Measurements from ENCODE around the gene SMIM15. TPM values are rescaled to one million over a fixed set of nuclear protein-coding genes. Genes with fewer than 3 reads are reported as not detected.

The SMIM15 gene
- total RNA-seq, 6 experiments from 2014 or later: 22.8 to 44.8 (median 29.4) TPM

DNA sequence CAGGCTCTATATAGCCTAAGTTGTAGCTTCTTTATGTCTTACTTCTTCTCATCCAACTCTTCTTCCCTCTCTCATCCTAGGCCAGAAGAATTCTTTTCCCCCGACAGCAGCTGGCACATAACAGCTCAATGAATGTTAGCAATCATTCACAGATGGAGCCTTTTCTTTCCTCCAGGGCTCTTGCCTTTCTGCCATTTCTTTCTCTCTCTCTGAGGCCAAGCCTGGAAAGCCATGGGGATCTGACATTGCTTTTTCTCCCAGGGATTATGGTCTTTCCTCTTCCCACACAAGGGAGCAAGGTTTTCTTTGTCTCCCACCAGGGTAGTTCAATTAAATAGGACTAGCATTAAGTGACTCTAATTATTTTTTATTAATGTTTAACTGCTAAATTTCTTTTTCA, 20.5 kb downstream of the SMIM15 start:
- intact Hi-C loops (cut with DNase I): no loop called here
- Histone ChIP-seq H3K36me3 (no peaks in the 10 kb centered on the region), H3K4me3 (no peak overlapping the region), H3K4me1 (no peaks in the 10 kb centered on the region), H3K27me3 (no peaks in the 10 kb centered on the region), H3K9me3 (no peaks in the 10 kb centered on the region), H3K27ac (no peak overlapping the region)
- 63% methylated on average over 1 of the region's 1 CpG for WGBS (ENCODE audit: insufficient coverage, low coverage, low lambda C conversion rate, missing lambda C conversion rate)
- no peak for DNase-seq
- TF ChIP-seq, protein P1, sequence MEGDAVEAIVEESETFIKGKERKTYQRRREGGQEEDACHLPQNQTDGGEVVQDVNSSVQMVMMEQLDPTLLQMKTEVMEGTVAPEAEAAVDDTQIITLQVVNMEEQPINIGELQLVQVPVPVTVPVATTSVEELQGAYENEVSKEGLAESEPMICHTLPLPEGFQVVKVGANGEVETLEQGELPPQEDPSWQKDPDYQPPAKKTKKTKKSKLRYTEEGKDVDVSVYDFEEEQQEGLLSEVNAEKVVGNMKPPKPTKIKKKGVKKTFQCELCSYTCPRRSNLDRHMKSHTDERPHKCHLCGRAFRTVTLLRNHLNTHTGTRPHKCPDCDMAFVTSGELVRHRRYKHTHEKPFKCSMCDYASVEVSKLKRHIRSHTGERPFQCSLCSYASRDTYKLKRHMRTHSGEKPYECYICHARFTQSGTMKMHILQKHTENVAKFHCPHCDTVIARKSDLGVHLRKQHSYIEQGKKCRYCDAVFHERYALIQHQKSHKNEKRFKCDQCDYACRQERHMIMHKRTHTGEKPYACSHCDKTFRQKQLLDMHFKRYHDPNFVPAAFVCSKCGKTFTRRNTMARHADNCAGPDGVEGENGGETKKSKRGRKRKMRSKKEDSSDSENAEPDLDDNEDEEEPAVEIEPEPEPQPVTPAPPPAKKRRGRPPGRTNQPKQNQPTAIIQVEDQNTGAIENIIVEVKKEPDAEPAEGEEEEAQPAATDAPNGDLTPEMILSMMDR (IDR thresholded peaks at IDR 0.05): no peak
- TF ChIP-seq POLR2A (IDR thresholded peaks at IDR 0.05): no peak
- ATAC-seq: no peak

DNA sequence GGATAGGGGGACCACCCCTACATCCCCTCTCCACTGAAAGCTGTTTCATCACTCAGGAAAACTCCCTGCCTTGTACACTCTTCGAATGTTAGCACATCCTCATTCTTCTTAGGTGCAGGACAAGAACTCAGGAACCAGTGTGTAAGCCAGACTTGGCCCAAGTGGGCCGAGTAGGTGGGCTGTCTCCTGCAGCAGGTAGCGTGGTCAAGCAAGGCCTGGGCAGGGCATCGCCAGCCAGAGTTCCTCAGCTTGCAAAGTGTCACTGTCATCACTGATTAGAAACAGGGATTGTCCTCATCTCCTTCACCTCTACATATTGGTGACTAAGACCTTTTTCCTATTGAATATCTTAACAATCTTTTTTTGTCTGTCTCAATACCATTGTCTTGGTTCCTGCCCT, 22.3 kb downstream of the SMIM15 start:
- intact Hi-C loops (cut with DNase I): no loop called here
- WGBS (ENCODE audit: insufficient coverage, low coverage, low lambda C conversion rate, missing lambda C conversion rate): 100% methylated on average over 3 of the region's 4 CpGs
- Histone ChIP-seq H3K4me3 (no peak overlapping the region), H3K4me1 (no peaks in the 10 kb centered on the region), H3K36me3 (no peaks in the 10 kb centered on the region), H3K9me3 (no peaks in the 10 kb centered on the region), H3K27me3 (no peaks in the 10 kb centered on the region), H3K27ac (no peak overlapping the region)
- no peak for DNase-seq
- no peak for ATAC-seq
- TF ChIP-seq, protein P1 (IDR thresholded peaks at IDR 0.05): no peak
- TF ChIP-seq POLR2A (IDR thresholded peaks at IDR 0.05): no peak

DNA sequence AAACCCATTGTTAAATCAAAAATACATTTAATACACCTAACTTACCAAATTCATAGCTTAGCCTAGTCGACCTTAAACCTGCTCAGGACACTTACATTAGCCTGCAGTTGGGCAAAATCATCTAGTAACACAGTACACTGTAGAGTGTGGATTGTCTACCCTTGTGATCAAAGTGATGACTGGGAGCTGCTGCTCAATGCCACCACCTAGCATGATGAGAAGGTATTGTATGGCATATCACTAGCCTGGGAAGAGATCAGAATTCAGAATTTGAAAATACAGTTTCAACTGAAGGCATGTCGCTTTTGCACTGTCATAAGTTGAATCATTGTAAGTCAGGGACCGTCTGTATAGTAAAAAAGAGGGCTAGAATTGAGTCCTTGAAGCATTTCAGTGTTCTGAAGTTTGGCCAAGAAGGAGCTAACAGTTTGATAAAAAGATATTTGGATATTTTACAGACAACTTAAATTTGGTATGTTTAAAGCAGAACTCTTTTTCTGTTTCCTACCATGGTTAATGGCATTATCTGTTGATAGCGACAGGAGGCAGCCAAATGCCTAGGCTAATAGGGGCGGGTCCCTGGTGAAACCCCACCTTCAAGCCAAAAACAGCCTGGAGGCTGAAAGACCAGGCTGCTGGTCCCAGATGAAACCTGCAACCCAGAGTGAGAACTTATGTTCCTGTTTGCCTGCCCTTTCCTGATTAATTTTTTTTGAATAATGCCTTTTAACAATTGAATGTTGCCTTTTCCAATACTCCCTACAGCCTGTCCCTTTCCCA, 23.0 kb downstream of the SMIM15 start:
- Histone ChIP-seq H3K27ac (no peak overlapping the region), H3K36me3 (no peaks in the 10 kb centered on the region), H3K27me3 (no peaks in the 10 kb centered on the region), H3K4me3 (no peak overlapping the region), H3K9me3 (no peaks in the 10 kb centered on the region), H3K4me1 (no peaks in the 10 kb centered on the region)
- intact Hi-C loops (cut with DNase I): no loop called here
- ATAC-seq: peak in 1 of 4 donors; percentile 42
- TF ChIP-seq, protein P1 (IDR thresholded peaks at IDR 0.05): peak in 3 of 4 donors; percentile 5 to 20 (median 7)
- no peak for TF ChIP-seq POLR2A (IDR thresholded peaks at IDR 0.05)
- 84% methylated on average over 5 of the region's 5 CpGs for WGBS (ENCODE audit: insufficient coverage, low coverage, low lambda C conversion rate, missing lambda C conversion rate)
- no peak for DNase-seq

DNA sequence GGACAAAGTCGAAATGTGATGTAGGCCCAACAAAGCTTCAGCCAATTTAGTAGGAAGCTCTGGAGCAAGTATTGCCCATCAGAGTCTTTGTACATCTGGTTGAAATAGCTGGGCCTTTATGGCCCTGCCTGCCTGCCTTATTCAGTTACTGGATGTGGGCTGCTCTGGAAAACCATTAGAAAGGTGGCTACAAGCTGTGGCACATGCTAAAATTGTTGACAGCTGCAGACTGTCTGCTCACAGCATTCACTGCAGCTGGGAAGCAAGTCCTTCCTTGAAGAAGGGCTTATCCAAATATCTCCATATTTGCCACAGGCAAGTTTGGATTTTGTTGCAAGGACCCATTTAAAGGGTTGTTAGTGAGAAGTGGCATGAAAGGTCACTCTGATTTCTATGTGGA, 24.4 kb downstream of the SMIM15 start:
- no peaks in the 10 kb centered on the region for H3K27me3 ChIP-seq
- DNase-seq (no peak), ATAC-seq (no peak)
- no peaks in the 10 kb centered on the region for H3K4me1 ChIP-seq
- no peaks in the 10 kb centered on the region for H3K9me3 ChIP-seq
- TF ChIP-seq, protein P1 (IDR thresholded peaks at IDR 0.05): no peak
- TF ChIP-seq POLR2A (IDR thresholded peaks at IDR 0.05): no peak
- intact Hi-C loops (cut with DNase I): no loop called here
- H3K27ac ChIP-seq: no peak overlapping the region
- H3K4me3 ChIP-seq: no peak overlapping the region
- H3K36me3 ChIP-seq: no peaks in the 10 kb centered on the region
- 80% methylated on average over 1 of the region's 1 CpG for WGBS (ENCODE audit: insufficient coverage, low coverage, low lambda C conversion rate, missing lambda C conversion rate)

Measured in right lobe of liver (tissue), 6 donors.